ENCODE results near the gene CGNL1.

GRCh38 chr15:57519806-57520205 is 143.5 kb downstream of the CGNL1 start:
- TF ChIP-seq CTCF (IDR thresholded peaks at IDR 0.05) (no peak), POLR2A (IDR thresholded peaks at IDR 0.05) (no peak)
